Stimulated activated CD4-positive, alpha-beta T cell treated with anti-CD3 and anti-CD28 coated beads, Interleukin-15, amount 100 ng/mL, for 48 hours (primary cell): ENCODE data around the gene PDE4D.

Experiments
- DNase-seq, 2 donors: peaks; one replicate each; pipeline ENCODE4 v3.0.0-alpha.2; 2020; ENCODE audit warnings: low read depth in 2 of 2

PDE4D gene

GRCh38 chr5:59741599-59741998 is 151.9 kb downstream of the PDE4D start:
- DNase-seq: no peak

- DNase-seq: no peak
Measured at GRCh38 chr5:59738024-59738423, 155.5 kb downstream of the PDE4D start.

GRCh38 chr5:59732806-59733205 is 160.7 kb downstream of the PDE4D start:
- DNase-seq: no peak

DNA sequence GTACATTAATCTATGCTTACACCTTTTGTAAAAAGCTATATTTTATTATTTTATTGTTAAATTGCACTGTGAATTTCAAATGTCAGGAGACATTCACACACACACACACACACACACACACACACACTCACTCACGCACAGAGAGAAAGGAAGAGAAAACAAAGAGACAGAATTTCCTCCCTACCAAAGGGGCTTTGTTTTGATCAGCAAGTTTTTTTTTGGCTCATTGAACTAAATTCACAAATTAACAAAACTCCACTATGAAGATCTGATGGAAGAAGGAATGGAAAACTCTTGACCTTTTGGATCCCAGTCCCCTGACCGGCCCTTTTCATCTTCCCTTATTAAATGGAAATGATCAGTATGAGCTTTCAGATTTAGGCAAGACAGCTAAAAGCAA is 161.2 kb downstream of the PDE4D start:
- no peak for DNase-seq

DNA sequence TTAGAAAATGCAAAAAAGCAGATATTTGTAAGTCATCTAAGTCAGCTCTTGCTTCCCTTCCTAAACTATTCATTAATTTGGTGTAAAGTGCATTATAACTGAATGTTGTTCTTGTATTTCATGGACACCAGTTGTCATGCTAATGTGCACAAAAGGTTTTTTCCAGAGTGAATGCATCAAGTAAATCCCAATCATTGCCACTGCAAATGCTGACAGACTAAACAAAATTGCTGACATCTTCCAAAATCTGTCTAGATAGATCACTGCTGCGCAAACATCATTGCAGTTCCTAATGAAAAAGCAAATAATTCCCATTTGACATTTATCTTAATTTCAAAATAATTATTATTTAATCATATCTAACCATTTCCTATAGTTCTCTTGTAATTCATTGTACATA is 161.7 kb downstream of the PDE4D start:
- DNase-seq: no peak

GRCh38 chr5:59729820-59730219 is 163.7 kb downstream of the PDE4D start:
- DNase-seq: no peak

DNA sequence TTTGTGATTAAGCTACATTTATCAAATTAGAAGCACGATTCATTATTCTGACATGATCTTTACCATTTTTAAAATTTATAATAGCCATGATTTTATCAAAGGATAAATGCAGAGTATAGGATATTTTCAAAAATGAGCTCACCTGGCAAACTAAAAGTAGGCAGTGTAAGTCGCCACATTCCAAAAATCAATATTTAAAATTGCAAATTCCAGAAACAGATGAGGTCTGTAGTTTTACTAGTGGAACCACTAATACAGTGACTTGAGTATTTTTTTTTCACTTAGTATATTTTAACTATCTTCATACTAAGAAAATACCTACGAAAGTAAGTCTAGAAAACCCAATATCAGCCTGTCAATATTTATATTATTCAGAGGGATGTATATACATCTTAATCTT is 164.2 kb downstream of the PDE4D start:
- no peak for DNase-seq

GRCh38 chr5:59728356-59728755 is 165.2 kb downstream of the PDE4D start:
- no peak for DNase-seq

GRCh38 chr5:59727186-59727585 is 166.3 kb downstream of the PDE4D start:
- DNase-seq: no peak

- DNase-seq: no peak
Measured at GRCh38 chr5:59725392-59725767, 168.1 kb downstream of the PDE4D start.

DNA sequence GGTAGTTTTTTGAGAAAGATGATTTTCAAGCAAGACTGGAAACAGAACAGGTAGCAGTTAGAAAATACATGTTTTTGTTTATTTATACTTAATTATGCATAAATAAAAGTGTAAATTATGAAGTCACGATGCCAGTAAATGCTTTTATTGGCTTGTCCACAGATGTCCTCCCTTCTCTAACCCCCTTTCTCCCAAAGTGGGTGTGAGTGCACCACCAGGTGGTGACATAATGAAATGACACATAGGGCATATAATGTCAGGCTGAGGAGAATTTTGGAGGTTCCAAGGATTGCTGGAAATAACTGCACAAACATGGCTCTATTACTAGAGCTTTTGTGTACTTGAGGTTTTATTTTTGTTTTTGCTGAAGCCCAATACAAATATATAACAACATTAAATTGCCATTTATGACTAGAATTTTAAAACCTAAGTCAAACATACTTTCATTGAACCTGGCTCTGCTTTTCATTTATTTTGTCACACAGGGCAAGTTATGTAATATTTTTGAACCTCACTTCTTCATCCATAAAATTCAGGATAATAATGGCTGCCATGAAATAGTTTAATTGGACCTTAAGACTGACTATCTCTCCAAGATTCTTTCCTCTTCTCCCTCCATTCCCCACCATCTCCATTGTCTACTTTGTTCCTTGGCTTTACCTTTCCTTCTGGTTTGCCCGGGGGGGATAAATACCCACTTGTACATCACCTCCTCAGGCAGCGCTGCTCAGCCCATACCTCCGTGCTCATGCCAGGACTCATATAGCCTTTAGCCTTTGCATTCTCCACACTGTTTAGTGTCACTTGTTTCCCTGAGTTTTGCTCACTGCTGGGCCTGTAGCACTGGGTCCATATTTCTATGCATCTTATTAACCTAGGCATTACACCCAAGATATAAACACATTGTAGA is 168.8 kb downstream of the PDE4D start:
- DNase-seq: peak; percentile 1 to 14

- DNase-seq: no peak
Measured at GRCh38 chr5:59722874-59723273, 170.7 kb downstream of the PDE4D start.

DNA sequence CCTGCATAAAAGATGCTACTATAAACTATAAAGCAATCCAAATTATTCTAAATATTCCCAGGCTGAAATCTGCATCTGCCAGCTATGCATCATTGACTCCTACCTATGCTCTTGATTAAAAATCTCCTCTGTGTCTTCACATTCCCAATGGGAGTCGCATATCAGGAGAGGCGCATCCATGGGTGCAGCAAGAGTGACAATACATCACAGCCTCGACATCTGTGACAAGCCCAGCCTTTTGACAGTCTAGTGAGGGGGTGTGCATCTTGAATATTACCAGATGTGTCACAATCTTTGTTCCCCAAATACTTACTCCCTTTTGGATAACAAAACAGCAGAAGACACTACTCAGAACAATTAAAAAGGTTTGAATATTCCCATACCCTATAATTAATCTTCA is 171.8 kb downstream of the PDE4D start:
- DNase-seq: no peak

DNA sequence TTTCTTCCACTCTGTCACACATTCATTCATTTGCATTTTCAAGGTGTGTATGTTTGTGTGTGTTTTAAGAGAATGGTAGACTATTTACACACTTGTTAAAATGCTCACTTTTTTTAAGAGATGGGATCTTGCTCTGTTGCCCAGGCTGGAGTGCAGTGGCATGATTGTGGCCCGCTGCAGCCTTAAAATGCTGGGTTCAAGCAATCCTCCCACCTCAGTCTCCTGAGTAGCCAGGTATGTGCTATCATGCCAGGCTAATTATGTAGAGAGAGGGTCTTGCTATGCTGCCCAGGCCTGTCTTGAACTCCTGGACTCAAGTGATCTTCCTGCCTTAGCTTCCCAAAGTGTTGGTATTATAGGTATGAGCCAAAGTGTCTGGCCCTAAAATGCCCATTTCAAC is 173.5 kb downstream of the PDE4D start:
- DNase-seq: no peak

GRCh38 chr5:59716966-59717500 is 176.5 kb downstream of the PDE4D start:
- DNase-seq: no peak

DNA sequence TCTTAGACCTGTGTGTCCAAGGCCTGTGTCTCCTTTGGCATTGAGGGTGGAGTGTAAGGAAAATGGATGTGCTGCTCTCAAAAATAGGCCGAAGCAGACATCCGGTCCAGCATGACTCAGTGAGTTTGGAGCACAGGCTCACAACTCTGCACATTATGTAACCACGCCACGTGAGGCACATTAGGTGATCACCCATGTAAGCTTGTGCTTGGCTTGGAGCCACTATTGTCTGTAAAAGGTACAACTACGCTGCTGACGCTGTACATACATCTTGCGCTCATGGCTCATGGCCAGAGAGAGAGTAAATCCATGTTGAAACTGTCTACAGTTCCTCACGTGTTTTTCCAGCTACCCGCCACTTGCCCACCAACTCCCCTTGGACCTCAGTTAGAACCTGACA is 177.5 kb downstream of the PDE4D start:
- DNase-seq: no peak

GRCh38 chr5:59715228-59715627 is 178.3 kb downstream of the PDE4D start:
- DNase-seq: no peak

- no peak for DNase-seq
Measured at GRCh38 chr5:59713498-59713844, 180.1 kb downstream of the PDE4D start.

DNA sequence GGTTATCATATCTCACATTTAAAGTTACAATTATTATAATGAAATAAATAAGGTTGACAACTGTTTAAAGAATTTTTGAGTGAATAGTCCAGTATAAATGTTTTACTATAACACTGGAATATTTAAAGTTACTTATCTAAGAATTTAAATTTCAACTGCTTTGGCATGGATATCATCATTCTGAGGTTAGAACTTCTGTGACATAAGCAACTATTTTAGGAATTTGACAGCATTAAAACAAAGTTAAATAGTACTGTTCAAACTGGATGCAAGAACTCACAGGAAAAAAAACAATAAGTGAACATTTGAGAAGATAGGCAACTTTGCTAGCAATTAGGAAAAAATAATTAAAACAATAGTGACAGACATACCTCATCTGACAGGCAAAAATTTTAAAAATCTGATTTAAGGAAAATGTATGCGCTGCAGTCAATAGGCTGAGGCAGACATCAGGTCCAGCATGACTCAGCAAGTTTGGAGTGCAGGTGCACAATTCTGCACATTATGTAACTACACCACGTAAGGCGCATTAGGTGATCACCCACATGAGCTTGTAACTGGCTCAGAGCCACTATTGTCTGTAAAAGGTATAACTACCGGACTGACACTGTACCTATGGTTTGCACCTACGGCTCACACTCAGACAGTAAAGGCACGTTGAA is 180.6 kb downstream of the PDE4D start:
- no peak for DNase-seq

DNA sequence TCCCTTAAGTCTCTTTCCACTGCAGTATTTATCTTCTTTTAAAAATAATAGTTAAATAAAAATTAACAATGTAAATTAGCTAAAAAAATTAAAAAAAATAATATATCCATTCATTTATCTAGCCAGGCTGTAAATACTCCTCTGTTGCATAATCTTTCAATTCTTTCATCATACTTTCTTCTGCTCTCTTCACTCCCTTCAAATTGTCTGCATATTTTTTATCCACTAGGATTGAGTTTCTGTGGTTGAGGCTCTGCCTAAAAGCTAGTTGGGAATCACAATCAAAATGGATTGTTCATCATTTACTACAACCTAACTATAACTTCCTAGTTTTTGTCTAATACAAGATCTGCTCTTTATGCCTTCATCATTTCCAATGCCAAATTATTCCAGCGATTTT is 182.2 kb downstream of the PDE4D start:
- DNase-seq: no peak

DNA sequence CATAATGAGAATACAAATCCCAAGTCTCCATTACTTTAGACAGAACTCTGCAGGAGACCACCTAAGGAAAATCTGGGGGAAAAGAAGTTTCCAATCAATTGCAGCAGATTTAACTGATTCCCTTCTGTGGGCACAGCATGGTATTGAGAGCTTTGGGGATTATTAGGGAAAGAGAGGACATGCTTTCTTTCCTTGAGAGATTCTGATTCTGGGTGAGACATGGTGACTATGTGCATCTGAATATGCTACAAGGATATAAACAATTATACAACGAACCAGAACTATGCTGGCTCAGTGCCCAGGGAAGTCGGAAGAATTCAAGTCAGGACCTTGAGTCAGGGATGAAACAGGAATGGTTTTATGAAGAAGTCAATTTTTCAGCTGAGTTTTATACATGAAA is 183.7 kb downstream of the PDE4D start:
- no peak for DNase-seq

GRCh38 chr5:59709346-59709821 is 184.1 kb downstream of the PDE4D start:
- DNase-seq: no peak

DNA sequence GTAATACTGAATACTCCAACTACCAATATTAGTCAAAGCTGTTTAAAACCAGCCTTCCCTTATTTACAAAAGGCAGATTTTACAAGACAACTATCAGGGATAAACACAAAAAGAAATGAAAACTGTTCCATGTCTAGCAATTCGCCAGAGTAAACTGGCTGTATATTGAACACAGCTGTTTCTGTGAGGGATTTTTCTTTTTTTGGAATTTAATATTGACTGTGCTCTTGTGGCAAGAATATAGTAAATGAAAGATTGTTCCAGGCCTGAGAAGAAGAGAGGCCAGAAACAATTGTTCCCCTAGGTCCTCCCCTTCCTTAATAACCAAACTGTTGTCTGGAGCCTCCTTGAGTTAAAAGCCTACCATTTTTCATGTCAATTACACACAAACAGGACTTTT is 188.6 kb downstream of the PDE4D start:
- DNase-seq: no peak
